Kidney (tissue), 14 donors: ENCODE measurements around the gene ZBED5. TPM values are rescaled to one million over a fixed set of nuclear protein-coding genes. Genes with fewer than 3 reads are reported as not detected.
A peak's percentile ranks its signal among the peaks of the same experiment; 100 is the strongest.

Experiments used
- DNase-seq, 5 donors: peaks; one replicate each; pipeline ENCODE4 v3.0.0-alpha.2; 2013 to 2020
- FAIRE-seq: peaks from 2 replicates; lab custom pipeline; 2012; peaks lifted over from hg19 to GRCh38; lab: Jason Lieb, UNC
- H3K27ac ChIP-seq, 2 donors: one replicate each; pipeline ENCODE4 v1.7.0; 2013; ENCODE audit warnings: low read depth in 2 of 2, low read length in 2 of 2, inconsistent platforms in 1 of 2
- H3K27me3 ChIP-seq: one replicate; pipeline ENCODE4 v1.7.1; 2013; ENCODE audit warnings: low read length, inconsistent platforms; ENCODE audit not compliant: control insufficient read depth, insufficient read depth
- H3K36me3 ChIP-seq, 3 donors: one replicate each; pipeline versions ENCODE4 v1.7.0 to v1.7.1; 2013; ENCODE audit warnings: low read length in 3 of 3, control low read depth in 1 of 3, inconsistent platforms in 1 of 3; ENCODE audit not compliant: insufficient read depth in 3 of 3, control insufficient read depth in 2 of 3
- H3K4me1 ChIP-seq, 3 donors: one replicate each; pipeline versions ENCODE4 v1.7.0 to v1.7.1; 2013; ENCODE audit warnings: low read length in 3 of 3, inconsistent platforms in 1 of 3, low read depth in 1 of 3; ENCODE audit not compliant: control insufficient read depth in 2 of 3, insufficient read depth in 2 of 3
- H3K4me3 ChIP-seq, 3 donors: one replicate each; pipeline versions ENCODE4 v1.7.0 to v1.8.1; 2013; ENCODE audit warnings: low read length in 3 of 3, control low read depth in 1 of 3, inconsistent platforms in 1 of 3
- H3K9ac ChIP-seq, 3 donors: one replicate each; pipeline versions ENCODE4 v1.7.0 to v1.7.1; 2013; ENCODE audit warnings: low read length in 3 of 3, control low read depth in 1 of 3, inconsistent platforms in 1 of 3
- H3K9me3 ChIP-seq, 3 donors: one replicate each; pipeline versions ENCODE4 v1.7.0 to v1.7.1; 2013; ENCODE audit warnings: low read length in 3 of 3, control low read depth in 1 of 3, inconsistent platforms in 1 of 3; ENCODE audit not compliant: control insufficient read depth in 2 of 3, insufficient read depth in 1 of 3
- CTCF ChIP-seq: IDR thresholded peaks from 3 replicates; pipeline ENCODE4 v1.5.1; 2012; ENCODE audit warnings: mild to moderate bottlenecking, moderate library complexity, borderline replicate concordance; ENCODE audit not compliant: insufficient read depth; ENCODE audit errors: extremely low read depth
- intact Hi-C: fragments of 100-400 bp; cut with DNase I; formaldehyde crosslinking; loops from one replicate; pipeline ENCODE4 v1.11.1; 2022
- polyA plus RNA-seq: library from polyadenylated mRNA; stranded (reverse); fragments of 350-450 nt; fragmentation: Illumina TruSeq; extraction: RNeasy Lipid Tissue Mini Kit (QIAGEN cat#74804); gene quantifications from one replicate; pipeline ENCODE4 v1.2.3, GENCODE V29; 2014; ENCODE audit warnings: low read depth, low replicate concordance; ENCODE audit not compliant: insufficient read depth
- total RNA-seq: library from RNA; stranded (reverse); fragmentation: NEBNext Ultra II Directional; extraction: Animal tissue kit (Norgen Biotek cat#: 25700); gene quantifications from one replicate; pipeline ENCODE4 v1.2.1, GENCODE V29; 2021
- donor health status: control.
- donor health status: control.
- donor health status: control.
- donor health status: control.
- donor health status: control.
- donor health status: DM: yes; HTN: yes; CAD: no.
- donor health status: Normal renal cell carcinoma (clear cell type).

The ZBED5 gene
- total and polyA plus RNA-seq, 2 donors from 2014 or later = 25.2 to 59.7 TPM

GRCh38 chr11:10813945-10814344, 43.9 kb downstream of the ZBED5 start:
- DNase-seq = no peak
- intact Hi-C loops = no loop called here
- no peak overlapping the region for H3K4me3 ChIP-seq
- no peak overlapping the region for H3K27ac ChIP-seq
- H3K36me3 ChIP-seq = no peaks in the 10 kb centered on the region
- no peaks in the 10 kb centered on the region for H3K4me1 ChIP-seq
- TF ChIP-seq CTCF = no peak
- FAIRE-seq = no peak
- no peaks in the 10 kb centered on the region for H3K27me3 ChIP-seq
- H3K9me3 ChIP-seq = no peaks in the 10 kb centered on the region
- no peak overlapping the region for H3K9ac ChIP-seq

GRCh38 chr11:10809373-10810160, 48.3 kb downstream of the ZBED5 start:
- no peaks in the 10 kb centered on the region for H3K27me3 ChIP-seq
- intact Hi-C loops = loop anchor here (10.0 kb wide), 1 partner anchor 45 kb away; the partner anchor contains the start of gene ZBED5
- H3K9me3 ChIP-seq = no peaks in the 10 kb centered on the region
- H3K27ac ChIP-seq = peak overlapping the region; percentile 94 to 99
- FAIRE-seq (no peak), DNase-seq (peak in 2 of 5 donors; percentile 68 to 78)
- TF ChIP-seq CTCF = no peak
- H3K36me3 ChIP-seq = peaks cover 17 to 25% (median 21%) of the 10 kb centered on the region in 3 donors
- H3K9ac ChIP-seq = peak overlapping the region; percentile 93 to 98 (median 95)
- H3K4me3 ChIP-seq = peak overlapping the region; percentile 92 to 98 (median 95)
- peaks cover 0 to 14% (median 11%) of the 10 kb centered on the region in 3 donors for H3K4me1 ChIP-seq

- peaks cover 0 to 14% (median 11%) of the 10 kb centered on the region in 3 donors for H3K4me1 ChIP-seq
- FAIRE-seq = peak; percentile 88
- no peak for TF ChIP-seq CTCF
- H3K9me3 ChIP-seq = no peaks in the 10 kb centered on the region
- peak within 1 kb of the TSS; percentile 92 to 98 (median 95) for H3K4me3 ChIP-seq
- peak within 1 kb of the TSS; percentile 99 for H3K27ac ChIP-seq
- peaks cover 25 to 33% (median 28%) of the 10 kb centered on the region in 3 donors for H3K36me3 ChIP-seq
- DNase-seq = peak; percentile 99 to 100 (median 100)
- no peaks in the 10 kb centered on the region for H3K27me3 ChIP-seq
- peak within 1 kb of the TSS; percentile 95 to 99 (median 98) for H3K9ac ChIP-seq
- intact Hi-C loops = loop anchor here (10.0 kb wide), 1 partner anchor 46 kb away; the partner anchor contains the start of gene ZBED5
These were observed 49.1 kb downstream of the ZBED5 start, which contains the start of gene EIF4G2 for GRCh38 chr11:10808553-10809372. Gene EIF4G2 (minus strand): TSS chr11:10808926.
